Nasal cavity respiratory epithelium epithelial cell of viscerocranial mucosa (primary cell): Measurements from ENCODE around the gene POMGNT1. TPM values are rescaled to one million over a fixed set of nuclear protein-coding genes. Genes with fewer than 3 reads are reported as not detected.

Experiments
- total RNA-seq: library from RNA; depleted of rRNA; stranded (reverse); fragments of >200 nt; gene quantifications from 2 replicates; pipeline ENCODE4 v1.2.3, GENCODE V29; 2014

Gene POMGNT1
- total RNA-seq: 48.5 and 57.4 TPM in 2 replicates

DNA sequence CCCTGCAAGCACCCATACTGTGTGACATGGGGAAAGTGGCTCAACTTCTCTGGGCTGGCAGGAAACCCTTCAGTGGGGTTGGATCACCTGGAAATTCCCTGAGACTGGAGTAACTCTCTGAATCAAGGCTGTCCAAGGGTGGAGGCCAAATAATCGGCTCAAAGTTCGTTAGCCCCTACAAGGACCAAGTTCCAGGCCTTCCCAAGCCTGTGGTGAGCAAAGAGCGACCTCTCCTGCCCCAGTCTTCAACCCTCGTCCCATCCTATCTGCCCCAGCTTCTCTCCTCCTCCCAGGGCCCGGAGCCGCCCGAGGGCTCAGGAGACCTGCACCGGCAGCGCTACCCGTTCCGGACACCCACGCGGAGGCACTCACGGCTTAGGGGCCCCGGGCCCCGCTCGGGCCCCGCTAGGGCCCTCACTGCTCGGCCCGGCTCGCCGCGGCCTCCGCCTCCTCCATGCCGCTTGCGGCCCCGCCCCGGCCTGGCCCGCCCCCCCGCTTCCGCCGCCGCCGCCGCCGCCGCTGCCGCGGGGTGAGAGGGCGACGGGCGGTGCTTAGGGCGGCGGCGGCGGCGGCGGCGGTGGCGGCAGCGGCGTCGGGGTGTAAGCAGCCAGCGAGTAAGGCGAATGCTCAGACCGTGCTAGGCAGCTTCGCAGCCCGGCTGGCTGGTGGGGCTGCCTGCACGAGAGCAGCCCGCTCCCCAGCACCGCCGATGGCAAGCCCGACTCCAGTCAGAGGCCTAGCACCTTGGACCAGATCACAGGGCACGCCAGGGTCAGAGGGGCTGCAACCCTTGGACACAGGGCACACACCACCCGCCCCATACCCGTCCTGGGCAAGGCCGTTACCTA lies at the start of gene POMGNT1:
Gene POMGNT1, minus strand, starts transcription at position 471 of the 848 bp plus-strand sequence. CDS start 613 bp downstream, outside the sequence.

DNA sequence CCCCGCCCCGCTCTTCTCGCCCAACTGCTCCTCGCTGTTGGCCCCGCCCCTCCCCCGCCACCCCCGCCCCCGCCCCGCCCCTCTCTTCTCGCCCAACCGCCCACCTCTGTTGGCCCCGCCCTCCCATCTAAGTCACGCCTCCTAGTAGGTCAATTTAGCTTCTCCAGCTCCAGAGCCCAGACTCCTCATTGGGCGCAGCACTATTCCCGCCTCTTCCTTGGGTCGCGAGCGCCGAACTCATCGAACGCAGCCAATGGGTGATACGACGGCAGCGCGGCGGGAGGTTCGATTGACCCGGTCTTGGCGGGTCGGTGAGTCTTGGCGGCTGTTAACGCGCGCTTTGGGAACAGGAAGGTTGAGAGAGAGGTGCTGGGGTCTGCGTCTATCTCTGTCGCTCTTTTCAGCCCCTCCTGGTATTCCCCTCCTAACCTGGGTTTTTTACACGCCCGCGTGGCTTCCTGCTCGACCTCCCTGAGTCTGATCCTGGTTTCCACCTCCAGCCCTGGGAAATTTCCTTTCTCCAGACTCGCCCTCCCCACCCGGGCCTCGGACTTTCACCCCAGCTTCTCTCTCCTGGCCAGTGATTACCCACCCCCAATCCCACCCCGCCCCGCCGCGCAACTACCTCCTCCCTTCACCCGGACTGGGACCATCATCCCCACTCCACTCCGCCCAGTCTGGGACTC lies 49.3 kb upstream of the POMGNT1 start, which contains the start of gene RAD54L:
Gene RAD54L, plus strand, starts transcription at position 328 of the 686 bp plus-strand sequence. CDS start 643 bp downstream, outside the sequence.

DNA sequence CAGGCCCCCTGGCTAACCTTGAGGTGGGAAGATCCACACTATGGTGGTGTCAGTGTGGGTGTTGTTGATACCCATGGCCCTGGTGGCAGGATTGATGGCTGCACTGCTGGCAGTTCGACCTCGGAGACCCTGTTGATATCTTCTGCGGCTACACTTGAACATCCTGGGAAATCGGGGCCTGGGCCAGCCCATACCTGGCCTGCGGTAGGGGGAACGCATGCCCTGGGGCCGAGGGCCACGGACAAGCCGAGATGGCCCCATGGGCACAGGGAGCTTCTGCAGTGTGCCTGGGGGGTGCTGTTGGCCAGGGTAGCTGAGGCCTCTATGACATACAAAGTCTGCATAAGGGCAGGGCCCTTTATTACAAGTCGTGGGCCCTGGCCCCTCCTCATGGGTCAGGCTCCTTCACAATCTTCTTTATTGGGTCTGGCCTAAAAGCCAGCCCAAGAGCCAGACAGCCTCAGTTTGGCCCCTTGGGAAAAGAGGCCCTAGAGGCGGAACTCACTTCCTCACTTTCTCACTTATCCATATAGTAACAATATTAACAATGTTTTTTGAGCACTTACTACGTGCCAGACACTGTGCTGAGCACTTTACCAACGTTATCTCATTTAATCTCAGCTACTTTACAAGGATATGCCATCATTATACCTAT lies 21.9 kb downstream of the POMGNT1 start, which contains the start of gene P3R3URF:
Gene P3R3URF, minus strand, starts transcription at position 278 of the 655 bp plus-strand sequence. Its CDS starts 17 bp downstream, at position 261.

DNA sequence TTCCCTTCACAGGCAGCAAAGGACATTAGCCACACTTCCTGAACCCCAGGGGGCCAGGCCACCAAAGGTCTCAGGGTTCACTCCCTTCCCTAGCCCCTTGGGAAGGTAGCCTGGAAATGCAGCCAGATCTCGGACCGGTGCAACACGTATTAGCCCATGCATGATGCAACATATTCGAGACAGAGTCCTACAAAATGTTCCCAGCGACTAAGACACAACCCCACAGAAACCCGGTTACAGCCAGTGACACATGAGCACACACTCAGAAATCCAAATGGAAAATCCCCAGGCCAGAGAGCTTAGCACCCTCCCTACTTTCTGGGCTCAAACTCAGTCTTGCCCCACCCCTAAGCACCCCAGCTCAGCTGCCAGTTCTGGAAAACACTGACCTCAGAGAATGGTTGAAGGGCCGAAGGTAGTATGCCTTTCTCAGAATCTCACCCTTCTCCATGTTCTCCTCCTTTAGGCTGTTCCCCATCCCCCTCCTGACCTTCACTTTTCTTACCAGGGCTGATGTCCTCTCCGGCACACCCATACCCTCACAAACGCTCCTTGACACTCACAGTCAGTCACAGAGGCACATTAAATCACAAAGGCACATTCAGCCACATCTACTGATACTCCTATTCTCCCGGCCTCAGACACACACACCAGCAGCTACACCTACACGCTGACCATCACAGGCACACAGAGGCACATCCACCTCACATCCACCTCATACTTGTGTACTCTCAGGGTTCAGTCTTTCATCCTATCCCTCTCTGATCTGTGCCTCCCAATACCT lies 23.6 kb downstream of the POMGNT1 start, which contains the start of gene TSPAN1:
Gene TSPAN1, plus strand, starts transcription at position 640 of the 784 bp plus-strand sequence. CDS start 6,021 bp downstream, outside the sequence.

Other genes with a start within 250 kb of the POMGNT1 start
- gene PIK3R3, start 65.8 kb downstream of the POMGNT1 start, total RNA-seq: 3.4 and 16.7 TPM in 2 replicates
- 19.1 and 28.4 TPM in 2 replicates for gene TSPAN1, start 23.3 kb downstream of the POMGNT1 start, total RNA-seq
- gene P3R3URF, start 21.9 kb downstream of the POMGNT1 start, total RNA-seq: not detected in 2 replicates
- gene LURAP1, start 4.9 kb upstream of the POMGNT1 start, total RNA-seq: 3.4 and 5.1 TPM in 2 replicates
- under 0.01 and 0.28 TPM in 2 replicates for gene RAD54L, start 49.3 kb upstream of the POMGNT1 start, total RNA-seq
- 75.2 and 75.7 TPM in 2 replicates for gene LRRC41, start 105.2 kb upstream of the POMGNT1 start, total RNA-seq
- 214 and 239 TPM in 2 replicates for gene UQCRH, start 105.3 kb upstream of the POMGNT1 start, total RNA-seq
- gene NSUN4, start 142.4 kb upstream of the POMGNT1 start, total RNA-seq: 19.8 and 27.1 TPM in 2 replicates
- 7.2 and 11.7 TPM in 2 replicates for gene FAAH, start 195.9 kb upstream of the POMGNT1 start, total RNA-seq